Stimulated activated CD8-positive, alpha-beta memory T cell treated with anti-CD3 and anti-CD28 coated beads, Interleukin-7, amount 100 ng/mL, for 24 hours (primary cell): ENCODE measurements around the gene THSD1.
"Not testable (repeated sequence)": the region's sequence is repeated elsewhere in the genome, so short reads cannot be mapped to it uniquely, and the experiment has no call there.

Experiments
- DNase-seq: peaks from one replicate; pipeline ENCODE4 v3.0.0-alpha.2; 2020; ENCODE audit warnings: low read depth

THSD1 gene

GRCh38 chr13:52408071-52408658, 2.2 kb upstream of the THSD1 start:
- not testable (repeated sequence) for DNase-seq

GRCh38 chr13:52407436-52407835, 1.5 kb upstream of the THSD1 start:
- not testable (repeated sequence) for DNase-seq

DNA sequence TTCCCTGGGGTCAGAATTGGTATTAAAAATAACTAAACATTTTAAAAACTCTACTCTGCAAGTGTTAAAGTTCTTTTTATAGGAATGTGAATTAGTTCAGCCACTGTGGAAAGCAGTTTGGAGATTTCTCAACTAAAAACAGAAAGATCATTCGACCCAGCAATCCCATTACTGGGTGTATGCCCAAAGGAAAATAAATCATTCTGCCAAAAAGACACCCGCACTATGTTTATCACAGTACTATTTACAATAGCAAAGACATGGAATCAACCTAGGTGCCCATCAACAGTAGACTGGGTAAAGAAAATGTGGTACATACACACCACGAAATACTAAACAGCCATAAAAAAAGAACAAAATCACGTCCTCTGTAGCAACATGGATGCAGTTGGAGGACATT, 657 bp upstream of the THSD1 start:
- no peak for DNase-seq

- DNase-seq = no peak
Measured at GRCh38 chr13:52405369-52405766, 604 bp downstream of the THSD1 start.

DNA sequence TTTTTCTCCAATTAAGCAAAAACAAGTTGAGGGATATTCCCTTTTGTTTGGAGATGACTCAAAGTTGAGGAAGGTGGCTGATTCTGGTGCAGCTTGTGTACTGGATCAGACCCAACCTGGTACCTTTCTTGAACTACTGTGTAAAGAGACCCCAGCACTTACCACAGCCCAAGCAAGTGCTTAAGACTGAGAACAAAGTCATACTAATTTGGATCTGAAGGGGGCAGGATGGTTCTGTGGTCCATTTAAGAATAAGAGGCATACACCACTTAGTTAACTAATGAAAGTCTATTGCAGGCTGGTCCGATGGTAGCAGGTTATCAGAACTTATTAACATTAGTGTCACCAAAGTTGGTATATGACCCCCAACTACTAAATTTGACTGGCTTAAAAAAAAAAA, 6.3 kb downstream of the THSD1 start:
- no peak for DNase-seq

GRCh38 chr13:52399046-52399445, 6.9 kb downstream of the THSD1 start:
- DNase-seq = no peak

DNA sequence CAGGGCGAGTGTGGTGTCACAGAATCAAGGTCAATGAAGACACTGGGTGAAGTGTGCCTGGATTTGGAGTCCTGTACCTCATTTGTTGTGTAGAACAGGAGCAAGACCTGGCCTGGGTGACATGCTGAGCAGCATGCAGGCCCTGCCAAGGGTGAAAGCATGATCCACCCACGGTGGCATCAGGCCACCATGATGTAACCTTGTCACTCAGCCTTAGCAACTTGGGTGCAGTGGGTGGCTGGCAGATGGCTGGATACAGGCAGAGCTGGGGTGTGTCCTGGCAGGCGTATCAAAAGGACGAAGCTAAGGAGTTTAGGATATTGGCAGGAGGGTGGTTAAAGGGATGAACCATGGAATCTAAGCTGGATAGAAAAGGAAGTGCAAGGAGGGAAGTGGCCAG, 10.3 kb downstream of the THSD1 start:
- no peak for DNase-seq

GRCh38 chr13:52394586-52394985, 11.4 kb downstream of the THSD1 start:
- no peak for DNase-seq

- DNase-seq = no peak
Measured at GRCh38 chr13:52393572-52394357, 12.2 kb downstream of the THSD1 start.

GRCh38 chr13:52387721-52388120, 18.3 kb downstream of the THSD1 start:
- no peak for DNase-seq

GRCh38 chr13:52385870-52386269, 20.1 kb downstream of the THSD1 start:
- no peak for DNase-seq

- no peak for DNase-seq
Measured at GRCh38 chr13:52383366-52383765, 22.6 kb downstream of the THSD1 start.

- DNase-seq = no peak
Measured at GRCh38 chr13:52378312-52378711, 27.7 kb downstream of the THSD1 start.

DNA sequence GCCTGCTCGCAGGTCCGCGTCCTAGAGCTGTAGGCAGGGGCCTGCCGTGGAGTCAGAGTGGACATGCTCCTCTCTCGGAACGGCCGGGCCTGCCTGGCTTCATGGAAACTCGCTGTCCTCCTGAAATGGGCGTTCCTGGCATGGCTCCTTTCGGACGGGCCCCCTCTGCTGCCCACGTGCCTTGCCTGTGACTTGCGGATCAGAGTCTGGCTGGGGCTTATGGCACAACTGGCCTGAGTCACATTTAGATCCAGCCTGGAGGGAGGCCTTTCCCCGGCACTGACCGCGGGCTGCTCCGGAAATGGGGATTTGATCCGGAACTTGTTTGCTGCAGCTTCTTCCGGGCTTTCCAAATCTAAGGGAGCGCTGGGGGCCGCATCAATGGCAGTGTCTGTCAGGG, 28.1 kb downstream of the THSD1 start:
- DNase-seq = no peak

DNA sequence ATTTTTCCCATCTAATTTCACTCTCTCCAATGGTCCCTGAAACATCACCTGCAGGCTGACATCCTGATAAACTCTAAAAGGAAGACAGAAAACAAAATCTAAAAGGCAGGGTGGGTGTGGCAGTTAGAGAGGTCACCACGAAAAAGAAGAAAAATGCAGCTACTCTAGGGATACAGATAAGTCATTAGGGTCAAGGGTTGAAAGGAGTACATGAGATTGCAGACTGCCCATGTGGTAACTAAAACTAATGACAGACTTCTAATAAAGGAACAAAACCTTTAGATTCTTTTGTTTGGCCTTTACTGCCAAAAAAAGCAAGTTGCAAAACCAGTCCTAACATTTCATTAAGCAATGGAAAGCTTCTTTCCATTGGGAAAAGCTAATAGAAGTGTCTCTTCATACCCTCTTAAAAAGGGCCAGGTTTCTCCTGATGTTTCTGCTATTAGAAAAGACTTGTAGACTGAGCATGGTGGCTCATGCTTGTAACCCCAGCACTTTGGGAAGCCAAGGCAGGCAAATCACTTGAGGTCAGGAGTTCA, 31.0 kb downstream of the THSD1 start:
- no peak for DNase-seq

DNA sequence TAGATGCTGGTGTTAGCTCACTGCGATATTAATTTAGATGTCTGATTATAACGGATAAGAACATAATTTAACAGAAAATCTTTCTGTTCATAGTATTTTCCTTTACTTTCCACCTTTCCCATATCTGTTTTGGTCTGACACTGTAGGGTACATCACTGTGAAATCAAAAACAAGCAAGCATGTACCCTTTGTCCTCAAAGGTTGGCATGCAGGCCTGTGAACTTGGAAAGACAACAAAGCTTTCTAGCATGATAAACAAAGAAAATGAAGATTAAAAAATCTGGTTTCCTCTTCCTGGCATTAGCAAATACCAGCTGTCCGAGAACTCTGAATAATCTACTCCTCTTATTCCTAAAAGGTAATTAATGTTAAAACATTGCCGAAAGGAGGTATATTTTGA, 31.6 kb downstream of the THSD1 start:
- DNase-seq = no peak

GRCh38 chr13:52373277-52373676, 32.7 kb downstream of the THSD1 start:
- not testable (repeated sequence) for DNase-seq

DNA sequence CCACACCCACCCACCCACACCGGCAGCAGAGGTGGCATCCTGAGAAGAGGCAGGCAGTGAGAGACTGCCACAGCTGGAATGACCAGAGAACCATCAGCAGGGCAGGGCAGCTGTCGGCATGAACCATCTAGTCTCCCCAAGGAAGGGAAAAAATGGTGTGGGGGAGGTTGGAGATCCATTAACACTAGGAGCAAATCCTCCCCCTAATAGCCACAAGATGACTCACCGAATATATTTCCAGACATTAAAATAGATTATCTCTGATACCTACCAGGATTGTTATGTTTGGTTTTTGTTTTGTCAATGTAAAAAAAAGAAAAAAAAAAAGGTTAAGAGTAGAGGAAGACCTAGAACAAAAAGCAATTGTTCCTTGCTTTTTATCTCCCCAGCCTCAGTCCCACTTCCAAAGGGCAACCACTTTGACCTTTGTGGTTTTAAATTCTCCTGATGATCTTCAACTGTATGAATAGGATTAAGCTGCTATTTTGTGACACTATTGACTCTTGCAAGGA, 34.2 kb downstream of the THSD1 start:
- no peak for DNase-seq

DNA sequence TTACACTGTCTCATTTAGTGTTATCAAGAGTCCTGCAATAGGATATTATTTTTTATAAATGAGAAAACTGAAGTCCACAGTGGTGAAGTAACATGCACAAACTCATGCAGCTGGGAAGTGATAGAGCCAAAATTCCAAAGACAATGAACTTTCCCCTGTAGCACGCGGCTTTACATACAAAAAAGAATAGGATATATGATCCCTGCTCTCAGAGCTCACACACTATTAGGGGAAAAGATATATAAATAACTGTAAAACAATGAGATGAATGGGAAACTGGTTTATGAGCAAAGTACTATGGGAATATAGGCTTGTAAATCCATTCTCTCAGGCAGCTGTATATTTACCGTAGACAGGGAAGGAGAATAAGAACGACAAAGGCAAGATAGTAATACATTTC, 39.7 kb downstream of the THSD1 start:
- no peak for DNase-seq

GRCh38 chr13:52362169-52362887, 43.6 kb downstream of the THSD1 start:
- not testable (repeated sequence) for DNase-seq

- no peak for DNase-seq
Measured at GRCh38 chr13:52361225-52361624, 44.7 kb downstream of the THSD1 start.

DNA sequence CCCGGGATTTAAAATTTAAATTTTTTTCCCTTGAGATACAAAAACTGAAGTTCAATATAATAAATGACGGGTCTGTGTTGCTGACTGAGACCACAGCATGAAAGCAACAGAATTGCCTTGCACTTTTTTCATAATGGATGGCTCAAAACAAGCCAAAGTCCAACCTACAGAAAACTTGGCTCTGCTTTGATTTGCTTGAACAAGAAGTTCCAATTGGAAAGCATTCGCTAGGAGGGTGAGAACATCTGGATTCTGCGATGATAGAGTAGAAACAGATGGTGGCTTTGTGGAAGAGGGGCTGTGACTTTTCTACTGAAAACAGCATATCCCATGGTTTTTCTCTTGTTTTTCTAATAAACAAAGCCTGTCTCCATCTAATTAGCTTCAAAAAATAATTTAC, 46.4 kb downstream of the THSD1 start:
- no peak for DNase-seq

DNA sequence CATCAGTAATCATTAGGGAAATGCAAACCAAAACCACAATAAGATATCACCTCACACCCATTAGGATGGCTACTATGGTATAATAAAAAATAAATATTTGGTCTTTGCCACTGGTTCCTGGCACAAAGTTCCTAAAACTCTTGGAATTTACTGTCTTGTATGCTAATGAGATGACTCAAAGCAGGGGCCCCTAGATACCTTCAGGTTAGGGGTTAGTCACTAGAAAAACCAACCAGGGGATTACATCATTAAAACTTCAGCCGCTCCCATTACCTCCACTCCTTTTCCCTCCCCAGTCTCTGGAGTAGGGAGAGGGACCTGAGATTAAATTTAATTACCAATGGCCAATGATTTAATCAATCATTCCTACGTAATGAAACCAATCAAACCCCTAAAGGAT, 49.6 kb downstream of the THSD1 start:
- DNase-seq = no peak
